K562 (cell line): ENCODE data around the gene LCP2. TPM values are rescaled to one million over a fixed set of nuclear protein-coding genes. Genes with fewer than 3 reads are reported as not detected.

Source experiments
- ATAC-seq: fragments of 200-7000 bp; cut with Tn5 transposase; 3 replicates; pipeline ENCODE4 v1.9.1; 2020; ENCODE audit warnings: moderate library complexity
- BruUV-seq: library from RNA; stranded (reverse); fragments of 400-500 nt; replicated peaks from 2 replicates; lab custom pipeline; 2021; lab: Mats Ljungman, UMichigan
- CTCF ChIA-PET: fragments of 300-600 bp; formaldehyde crosslinking; extraction: SDS; loops from one replicate; lab custom pipeline; 2021; ENCODE audit warnings: low intra/inter-chr PET ratio; lab: Yijun Ruan, JAX
- POLR2A ChIA-PET: fragments of 300-600, 350-650 bp; sonication (Branson Sonifier 250); formaldehyde crosslinking; extraction: SDS; loops from one replicate; lab custom pipeline; 2021; ENCODE audit warnings: antibody characterized with exemption, inconsistent platforms; lab: Yijun Ruan, JAX
- DNase-seq, 4 experiments: peaks; one replicate each; pipeline versions ENCODE4 v3.0.0 to v3.0.0-alpha.2; 2011 to 2018; ENCODE audit warnings: low spot score in 3 of 4, mixed read lengths in 3 of 4; ENCODE audit errors: extremely low read depth in 1 of 4
- FAIRE-seq: peaks from 2 replicates; lab custom pipeline; 2011; peaks lifted over from hg19 to GRCh38; lab: Jason Lieb, UNC
- H2AFZ ChIP-seq: 2 replicates; pipeline ENCODE4 v1.6.0; 2011; ENCODE audit warnings: low read depth, low read length, control low read depth, inconsistent platforms
- H3K27ac ChIP-seq: fragments of 200-600 bp; 3 replicates; pipeline ENCODE4 v1.8.0; 2011; ENCODE audit warnings: low read depth, mild to moderate bottlenecking, control low read depth, inconsistent platforms, low read length, moderate library complexity, mixed read lengths; ENCODE audit errors: extremely low read depth
- H3K27me3 ChIP-seq, 2 experiments: fragments of 300-600 bp in 1 of 2; 2 replicates in 1 of 2; 3 replicates in 1 of 2; pipeline versions ENCODE4 v1.6.0 to v1.8.0; 2011; ENCODE audit warnings: inconsistent platforms in 2 of 2, low read length in 2 of 2, mild to moderate bottlenecking in 1 of 2, mixed read lengths in 1 of 2, moderate library complexity in 1 of 2; ENCODE audit not compliant: control insufficient read depth in 2 of 2, insufficient read depth in 2 of 2
- H3K36me3 ChIP-seq: fragments of 300-600 bp; 3 replicates; pipeline ENCODE4 v1.8.0; 2011; ENCODE audit warnings: mild to moderate bottlenecking, low read length, inconsistent platforms; ENCODE audit not compliant: control insufficient read depth, insufficient read depth
- H3K4me1 ChIP-seq, 2 experiments: fragments of 200-600 bp in 1 of 2; replicated peaks in 1 of 2; 2 replicates in 1 of 2; 3 replicates in 1 of 2; pipeline versions ENCODE4 v1.5.1 to v1.8.0; 2011; ENCODE audit warnings: inconsistent platforms in 2 of 2, low read length in 2 of 2, mild to moderate bottlenecking in 1 of 2, mixed read lengths in 1 of 2, moderate library complexity in 1 of 2; ENCODE audit not compliant: control insufficient read depth in 2 of 2, insufficient read depth in 2 of 2
- H3K4me2 ChIP-seq: 2 replicates; pipeline ENCODE4 v1.6.1; 2011; ENCODE audit warnings: low read length, control low read depth, inconsistent platforms, mixed read lengths; ENCODE audit not compliant: insufficient read depth
- H3K4me3 ChIP-seq: fragments of 200-600 bp; sonication (generic), shearing (Covaris generic); 2 replicates; pipeline ENCODE4 v1.5.1; 2016; ENCODE audit warnings: control low read depth, inconsistent platforms
- H3K79me2 ChIP-seq: fragments of 200-600 bp; 3 replicates; pipeline ENCODE4 v1.8.0; 2011; ENCODE audit warnings: low read length, inconsistent platforms; ENCODE audit not compliant: control insufficient read depth, insufficient read depth
- H3K9ac ChIP-seq, 2 experiments: 2 replicates each; pipeline versions ENCODE4 v1.6.0 to v1.6.1; 2011; ENCODE audit warnings: low read depth in 2 of 2, low read length in 2 of 2, control low read depth in 1 of 2, inconsistent platforms in 1 of 2, mild to moderate bottlenecking in 1 of 2, mixed read lengths in 1 of 2; ENCODE audit not compliant: insufficient read depth in 1 of 2
- H3K9me1 ChIP-seq: one replicate; pipeline ENCODE4 v1.6.0; 2011; ENCODE audit warnings: inconsistent platforms, mild to moderate bottlenecking, low read length, moderate library complexity; ENCODE audit not compliant: control insufficient read depth, insufficient read depth
- H3K9me3 ChIP-seq: replicated peaks from 2 replicates; pipeline ENCODE4 v1.5.1; 2011; ENCODE audit warnings: low read depth, low read length, inconsistent platforms; ENCODE audit not compliant: control insufficient read depth, insufficient read depth
- H4K20me1 ChIP-seq: replicated peaks from 2 replicates; pipeline ENCODE4 v1.6.1; 2011; ENCODE audit warnings: low read length, inconsistent platforms, mixed read lengths; ENCODE audit not compliant: control insufficient read depth, insufficient read depth
- CBX5 ChIP-seq: IDR thresholded peaks from 2 replicates; pipeline ENCODE4 v1.6.1; 2014; ENCODE audit warnings: low read depth, borderline replicate concordance
- ELF2 ChIP-seq: fragments of 250-450 bp; sonication (Bioruptor Pico); IDR thresholded peaks from 2 replicates; pipeline ENCODE4 v1.5.0; 2021; ENCODE audit warnings: mild to moderate bottlenecking
- FOXM1 ChIP-seq, 2 experiments: fragments of 450-650 bp in 1 of 2; sonication (generic) in 1 of 2; formaldehyde crosslinking in 1 of 2; IDR thresholded peaks; 2 replicates each; pipeline versions ENCODE4 v1.6.1 to v1.9.0; 2017 to 2022; ENCODE audit warnings: low read depth in 2 of 2, mild to moderate bottlenecking in 2 of 2, missing genetic modification reagents in 1 of 2, moderate library complexity in 1 of 2
- PHTF2 ChIP-seq: fragments of 250-450 bp; sonication (Bioruptor Pico); IDR thresholded peaks from 2 replicates; pipeline ENCODE4 v1.5.0; 2021; ENCODE audit warnings: mild to moderate bottlenecking
- PTTG1 ChIP-seq: fragments of 450-650 bp; IDR thresholded peaks from 2 replicates; pipeline ENCODE4 v1.6.1; 2016; ENCODE audit warnings: low read depth, mild to moderate bottlenecking, missing genetic modification characterization, missing compliant biosample characterization
- SMAD4 ChIP-seq: fragments of 250-450 bp; sonication (Bioruptor Pico); conservative IDR thresholded peaks from 2 replicates; pipeline ENCODE4 v1.8.0; 2021; ENCODE audit warnings: inconsistent platforms, mild to moderate bottlenecking, moderate library complexity
- SMARCE1 ChIP-seq: fragments of 450-650 bp; IDR thresholded peaks from 2 replicates; pipeline ENCODE4 v1.7.1; 2016; ENCODE audit warnings: mild to moderate bottlenecking
- SNAPC5 ChIP-seq: fragments of 250-450 bp; sonication (Bioruptor Pico); IDR thresholded peaks from 2 replicates; pipeline ENCODE4 v1.8.0; 2021; ENCODE audit warnings: moderate library complexity, mild to moderate bottlenecking, inconsistent platforms
- ZKSCAN3 ChIP-seq: fragments of 250-450 bp; sonication (Bioruptor Pico); IDR thresholded peaks from 2 replicates; pipeline ENCODE4 v1.4.0; 2020
- ZNF431 ChIP-seq: sonication (generic); formaldehyde crosslinking; IDR thresholded peaks from 2 replicates; pipeline ENCODE4 v1.8.0; 2022; ENCODE audit warnings: mild to moderate bottlenecking, missing genetic modification reagents
- ZNF436 ChIP-seq: fragments of 250-450, 450-650 bp; sonication (Bioruptor Pico); formaldehyde crosslinking; IDR thresholded peaks from 2 replicates; pipeline ENCODE4 v1.7.0; 2020; ENCODE audit warnings: mild to moderate bottlenecking
- ZNF583 ChIP-seq: fragments of 250-450 bp; sonication (Bioruptor Pico); IDR thresholded peaks from 2 replicates; pipeline ENCODE4 v1.4.0; 2020
- ZSCAN29 ChIP-seq: fragments of 450-650 bp; IDR thresholded peaks from 2 replicates; pipeline ENCODE4 v1.6.1; 2017
- WGBS: fragments of 100-300 bp; shearing (Covaris generic); methylation state at CpG from one replicate; pipeline ENCODE4 v1.1.6; 2016; ENCODE audit warnings: low coverage, mixed read lengths; ENCODE audit not compliant: insufficient coverage; ENCODE audit errors: missing lambda C conversion rate; 5-methylcytosine and 5-hydroxymethylcytosine counted together
- in situ Hi-C: fragments of 300-500 bp; cut with MboI; formaldehyde crosslinking; loops from 4 replicates; pipeline ENCODE4 v1.15.0; 2018; ENCODE audit warnings: inconsistent platforms, mixed read lengths
- intact Hi-C: fragments of 100-400 bp; cut with micrococcal nuclease; formaldehyde crosslinking; loops from 2 replicates; pipeline ENCODE4 v1.14.2; 2022
- polyA plus RNA-seq, 8 experiments: library from polyadenylated mRNA; depleted of rRNA in 4 of 8; stranded (reverse) in 5 of 8; unstranded in 3 of 8; fragments of >200 nt; fragmentation: Nextera tagmentation in 2 of 8; fragmentation: Illumina TruSeq in 1 of 8; extraction: Ambion mirVana in 2 of 8; extraction: Trizol in 1 of 8; gene quantifications; 2 replicates each; pipeline versions ENCODE4 v1.2.1 to v1.2.3, GENCODE V29; 2011 to 2014; ENCODE audit warnings: inconsistent platforms in 1 of 8, missing spikeins in 1 of 8
- total RNA-seq, 7 experiments: library from RNA; depleted of rRNA in 6 of 7; stranded (reverse); fragments of >200 nt in 6 of 7; fragmentation: Illumina TruSeq in 2 of 7; extraction: Trizol in 2 of 7; gene quantifications; 2 replicates each; pipeline versions ENCODE4 v1.2.1 to v1.2.3, GENCODE V29; 2011 to 2021; ENCODE audit warnings: low replicate concordance in 1 of 7
- TF ChIP-seq, protein P1 (sequence below): sonication (generic); formaldehyde crosslinking; IDR thresholded peaks from 2 replicates; pipeline ENCODE4 v1.8.0; 2022; ENCODE audit warnings: mild to moderate bottlenecking, missing genetic modification reagents, borderline replicate concordance
- TF ChIP-seq, protein P2 (sequence below): sonication (generic); formaldehyde crosslinking; IDR thresholded peaks from 2 replicates; pipeline ENCODE4 v1.8.0; 2022; ENCODE audit warnings: mild to moderate bottlenecking, missing genetic modification reagents
- TF ChIP-seq, protein P3 (sequence below), 2 experiments: fragments of 200-800 bp in 1 of 2; sonication (Bioruptor generic) in 1 of 2; sonication (generic) in 1 of 2; formaldehyde crosslinking in 1 of 2; IDR thresholded peaks in 1 of 2; conservative IDR thresholded peaks in 1 of 2; 2 replicates each; pipeline versions ENCODE4 v1.5.0 to v1.6.1; 2016 to 2020; ENCODE audit warnings: missing compliant biosample characterization in 1 of 2, missing genetic modification characterization in 1 of 2, missing genetic modification reagents in 1 of 2
- TF ChIP-seq, protein P4 (sequence below): fragments of 450-650 bp; formaldehyde crosslinking; IDR thresholded peaks from 2 replicates; pipeline ENCODE4 v1.4.0; 2022; ENCODE audit warnings: mild to moderate bottlenecking, moderate library complexity

Gene LCP2
- total and polyA plus RNA-seq, 9 of the 15 experiments (the other 6 are each of a cell fraction or from before 2014, with no cell fraction given), result 4.0 to 31.3 (median 14.6) TPM

DNA sequence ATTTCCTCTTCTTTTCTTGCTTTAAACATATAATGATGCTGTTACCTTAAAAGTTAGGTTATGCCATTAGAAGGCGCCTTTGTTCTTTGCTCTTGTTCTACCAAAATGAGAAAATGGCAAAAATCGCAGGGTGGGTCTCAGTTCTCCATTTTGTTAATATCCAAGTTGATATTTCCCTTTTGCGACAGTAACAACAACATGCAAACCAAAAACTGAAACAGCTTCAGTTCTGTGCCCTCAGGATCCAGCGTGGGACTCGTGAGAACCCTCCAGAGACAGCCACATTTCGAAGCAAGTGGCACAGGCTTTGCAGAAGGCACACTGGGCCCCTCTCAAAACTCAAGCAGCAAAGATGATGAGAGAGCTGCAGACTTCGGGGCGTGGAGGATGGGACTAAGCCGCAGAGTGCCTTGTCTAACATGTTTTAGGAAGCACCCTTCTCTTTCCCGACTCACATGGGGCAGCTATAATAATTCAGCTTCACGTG is 33.0 kb upstream of the LCP2 start:
- H2AFZ ChIP-seq, result peak overlapping the region; percentile 77
- no peaks in the 10 kb centered on the region for H3K27me3 ChIP-seq
- H3K9ac ChIP-seq, result 0 out of 4 replicates have a peak overlapping the region, but pooled peaks of 1 of the 2 experiments have one; percentile 58
- H4K20me1 ChIP-seq, result no peaks in the 10 kb centered on the region
- peaks cover 7 to 58% of the 10 kb centered on the region in 2 experiments; a peak in 4 of 5 replicates for H3K4me1 ChIP-seq
- H3K79me2 ChIP-seq, result peaks cover 5% of the 10 kb centered on the region; the same call in 1 of the 3 replicates
- ATAC-seq, result no peak
- 36% methylated on average over 10 of the region's 11 CpGs for WGBS
- H3K36me3 ChIP-seq, result no peaks in the 10 kb centered on the region
- H3K4me3 ChIP-seq, result no peak overlapping the region
- H3K9me1 ChIP-seq, result no peaks in the 10 kb centered on the region
- no TSS peak for BruUV-seq
- peak overlapping the region; percentile 32 for H3K4me2 ChIP-seq
- FAIRE-seq, result peak; percentile 23
- in situ Hi-C loops (no loop called here), intact Hi-C loops (loop anchor here (2.0 to 5.0 kb wide), 2 partner anchors 24 to 33 kb away; partner anchors contain the start of gene LCP2)
- POLR2A ChIA-PET, result interaction anchor here (0.6 kb wide), 1 partner anchor 12 kb away, joined by 3 read pairs; no protein-coding TSS in a partner anchor
- H3K27ac ChIP-seq, result peak overlapping the region; percentile 51; the same call in 2 of the 3 replicates
- CTCF ChIA-PET, result no interaction called here
- no peaks in the 10 kb centered on the region for H3K9me3 ChIP-seq
- DNase-seq, result no peak
- TF ChIP-seq SMARCE1 (no peak), ZKSCAN3 (CRISPR knock-in tag) (no peak), SMAD4 (CRISPR knock-in tag) (no peak), ZNF583 (CRISPR knock-in tag) (no peak), PTTG1 (tag) (no peak), ZNF431 (no peak), ELF2 (CRISPR knock-in tag) (no peak), ZNF436 (CRISPR knock-in tag) (no peak), PHTF2 (CRISPR knock-in tag) (no peak), SNAPC5 (CRISPR knock-in tag) (no peak), CBX5 (no peak), FOXM1 (IDR thresholded peaks at IDR 0.05; ENCODE audit: low read depth) (no peak), FOXM1 (CRISPR knock-in tag; IDR thresholded peaks at IDR 0.05; ENCODE audit: low read depth) (0 out of 2 replicates have a peak, but pooled peaks have one; percentile 7), ZSCAN29 (no peak)
- TF ChIP-seq, protein P1, sequence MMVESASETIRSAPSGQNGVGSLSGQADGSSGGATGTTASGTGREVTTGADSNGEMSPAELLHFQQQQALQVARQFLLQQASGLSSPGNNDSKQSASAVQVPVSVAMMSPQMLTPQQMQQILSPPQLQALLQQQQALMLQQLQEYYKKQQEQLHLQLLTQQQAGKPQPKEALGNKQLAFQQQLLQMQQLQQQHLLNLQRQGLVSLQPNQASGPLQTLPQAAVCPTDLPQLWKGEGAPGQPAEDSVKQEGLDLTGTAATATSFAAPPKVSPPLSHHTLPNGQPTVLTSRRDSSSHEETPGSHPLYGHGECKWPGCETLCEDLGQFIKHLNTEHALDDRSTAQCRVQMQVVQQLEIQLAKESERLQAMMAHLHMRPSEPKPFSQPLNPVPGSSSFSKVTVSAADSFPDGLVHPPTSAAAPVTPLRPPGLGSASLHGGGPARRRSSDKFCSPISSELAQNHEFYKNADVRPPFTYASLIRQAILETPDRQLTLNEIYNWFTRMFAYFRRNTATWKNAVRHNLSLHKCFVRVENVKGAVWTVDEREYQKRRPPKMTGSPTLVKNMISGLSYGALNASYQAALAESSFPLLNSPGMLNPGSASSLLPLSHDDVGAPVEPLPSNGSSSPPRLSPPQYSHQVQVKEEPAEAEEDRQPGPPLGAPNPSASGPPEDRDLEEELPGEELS (CRISPR knock-in tag), result no peak
- TF ChIP-seq, protein P2, sequence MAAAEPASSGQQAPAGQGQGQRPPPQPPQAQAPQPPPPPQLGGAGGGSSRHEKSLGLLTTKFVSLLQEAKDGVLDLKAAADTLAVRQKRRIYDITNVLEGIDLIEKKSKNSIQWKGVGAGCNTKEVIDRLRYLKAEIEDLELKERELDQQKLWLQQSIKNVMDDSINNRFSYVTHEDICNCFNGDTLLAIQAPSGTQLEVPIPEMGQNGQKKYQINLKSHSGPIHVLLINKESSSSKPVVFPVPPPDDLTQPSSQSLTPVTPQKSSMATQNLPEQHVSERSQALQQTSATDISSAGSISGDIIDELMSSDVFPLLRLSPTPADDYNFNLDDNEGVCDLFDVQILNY (CRISPR knock-in tag), result no peak
- TF ChIP-seq, protein P3, sequence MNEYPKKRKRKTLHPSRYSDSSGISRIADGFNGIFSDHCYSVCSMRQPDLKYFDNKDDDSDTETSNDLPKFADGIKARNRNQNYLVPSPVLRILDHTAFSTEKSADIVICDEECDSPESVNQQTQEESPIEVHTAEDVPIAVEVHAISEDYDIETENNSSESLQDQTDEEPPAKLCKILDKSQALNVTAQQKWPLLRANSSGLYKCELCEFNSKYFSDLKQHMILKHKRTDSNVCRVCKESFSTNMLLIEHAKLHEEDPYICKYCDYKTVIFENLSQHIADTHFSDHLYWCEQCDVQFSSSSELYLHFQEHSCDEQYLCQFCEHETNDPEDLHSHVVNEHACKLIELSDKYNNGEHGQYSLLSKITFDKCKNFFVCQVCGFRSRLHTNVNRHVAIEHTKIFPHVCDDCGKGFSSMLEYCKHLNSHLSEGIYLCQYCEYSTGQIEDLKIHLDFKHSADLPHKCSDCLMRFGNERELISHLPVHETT (CRISPR knock-in tag; conservative IDR thresholded peaks at IDR 0.05 in 1 of 2, IDR thresholded peaks at IDR 0.05 in 1 of 2), result peak in 1 of 2 experiments; percentile 4; a peak in 1 of 4 replicates
- TF ChIP-seq, protein P4, sequence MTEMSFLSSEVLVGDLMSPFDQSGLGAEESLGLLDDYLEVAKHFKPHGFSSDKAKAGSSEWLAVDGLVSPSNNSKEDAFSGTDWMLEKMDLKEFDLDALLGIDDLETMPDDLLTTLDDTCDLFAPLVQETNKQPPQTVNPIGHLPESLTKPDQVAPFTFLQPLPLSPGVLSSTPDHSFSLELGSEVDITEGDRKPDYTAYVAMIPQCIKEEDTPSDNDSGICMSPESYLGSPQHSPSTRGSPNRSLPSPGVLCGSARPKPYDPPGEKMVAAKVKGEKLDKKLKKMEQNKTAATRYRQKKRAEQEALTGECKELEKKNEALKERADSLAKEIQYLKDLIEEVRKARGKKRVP (CRISPR knock-in tag), result 0 out of 2 replicates have a peak, but pooled peaks have one; percentile 26
